HG03135 (cell line): ENCODE data around the gene GSTK1.

Source experiments
- ATAC-seq: cut with Tn5 transposase; IDR thresholded peaks from one replicate; pipeline ENCODE4 v1.9.1; 2021; ENCODE audit warnings: mild to moderate bottlenecking, moderate library complexity; ENCODE audit not compliant: unreplicated experiment

Gene GSTK1

GRCh38 chr7:143290293-143290692, 27.1 kb downstream of the GSTK1 start:
- ATAC-seq: no peak

DNA sequence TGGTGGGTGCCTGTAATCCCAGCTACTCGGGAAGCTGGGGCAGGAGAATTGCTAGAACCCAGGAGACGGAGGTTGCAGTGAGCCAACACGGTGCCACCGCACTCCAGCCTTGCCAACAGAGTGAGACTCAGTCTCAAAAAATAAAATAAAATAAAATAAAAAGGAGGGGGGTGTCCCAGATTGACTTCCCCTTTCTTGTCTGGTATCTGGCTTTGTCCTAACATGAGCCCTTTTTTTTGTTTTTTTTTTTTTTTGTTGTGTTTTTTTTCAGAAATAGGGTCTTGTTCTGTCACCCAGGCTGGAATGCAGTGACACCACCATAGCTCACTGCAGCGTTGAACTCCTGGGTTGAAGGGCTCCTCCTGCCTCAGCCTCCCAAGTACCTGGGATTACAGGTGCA, 29.6 kb downstream of the GSTK1 start:
- no peak for ATAC-seq

- no peak for ATAC-seq
Observed at GRCh38 chr7:143295870-143296269, 32.6 kb downstream of the GSTK1 start.

DNA sequence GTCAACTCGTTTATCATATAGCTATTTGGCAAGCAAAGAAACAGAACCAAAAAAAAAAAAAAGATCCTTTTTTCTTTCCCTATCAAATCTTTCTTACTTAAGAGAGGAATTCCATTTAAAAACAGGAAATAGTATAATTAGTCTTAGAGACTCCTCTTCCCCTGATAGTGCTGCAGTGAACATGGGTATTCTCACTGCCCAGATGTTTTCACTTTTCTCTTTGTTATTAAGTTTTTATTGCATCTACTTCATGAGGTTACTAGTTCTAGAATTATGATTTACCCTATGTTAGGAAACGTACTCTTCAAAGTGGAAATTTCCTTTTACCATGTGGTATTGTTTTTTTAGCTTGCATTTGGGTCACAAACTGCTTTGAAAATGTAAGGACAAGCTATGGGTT, 33.4 kb downstream of the GSTK1 start:
- no peak for ATAC-seq

DNA sequence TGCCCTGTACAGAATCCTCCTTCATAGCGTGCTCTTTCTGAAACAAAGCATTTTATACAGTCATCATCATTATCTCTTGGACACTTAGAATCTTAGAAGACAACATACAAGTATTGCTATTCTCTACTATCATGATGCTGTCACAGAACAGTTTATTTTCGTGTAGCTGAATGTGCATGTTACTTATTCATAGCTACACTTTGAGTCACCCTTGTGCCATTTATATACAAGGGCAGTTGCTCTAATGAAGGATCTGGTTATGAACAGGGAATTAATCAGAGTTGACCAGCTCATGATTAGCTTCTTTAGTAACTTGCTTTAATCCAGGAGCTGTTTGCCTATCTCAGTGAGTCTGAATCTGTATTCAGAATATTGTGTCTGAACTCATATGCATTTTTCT, 36.1 kb downstream of the GSTK1 start:
- ATAC-seq: no peak

GRCh38 chr7:143299840-143300239, 36.6 kb downstream of the GSTK1 start:
- no peak for ATAC-seq

DNA sequence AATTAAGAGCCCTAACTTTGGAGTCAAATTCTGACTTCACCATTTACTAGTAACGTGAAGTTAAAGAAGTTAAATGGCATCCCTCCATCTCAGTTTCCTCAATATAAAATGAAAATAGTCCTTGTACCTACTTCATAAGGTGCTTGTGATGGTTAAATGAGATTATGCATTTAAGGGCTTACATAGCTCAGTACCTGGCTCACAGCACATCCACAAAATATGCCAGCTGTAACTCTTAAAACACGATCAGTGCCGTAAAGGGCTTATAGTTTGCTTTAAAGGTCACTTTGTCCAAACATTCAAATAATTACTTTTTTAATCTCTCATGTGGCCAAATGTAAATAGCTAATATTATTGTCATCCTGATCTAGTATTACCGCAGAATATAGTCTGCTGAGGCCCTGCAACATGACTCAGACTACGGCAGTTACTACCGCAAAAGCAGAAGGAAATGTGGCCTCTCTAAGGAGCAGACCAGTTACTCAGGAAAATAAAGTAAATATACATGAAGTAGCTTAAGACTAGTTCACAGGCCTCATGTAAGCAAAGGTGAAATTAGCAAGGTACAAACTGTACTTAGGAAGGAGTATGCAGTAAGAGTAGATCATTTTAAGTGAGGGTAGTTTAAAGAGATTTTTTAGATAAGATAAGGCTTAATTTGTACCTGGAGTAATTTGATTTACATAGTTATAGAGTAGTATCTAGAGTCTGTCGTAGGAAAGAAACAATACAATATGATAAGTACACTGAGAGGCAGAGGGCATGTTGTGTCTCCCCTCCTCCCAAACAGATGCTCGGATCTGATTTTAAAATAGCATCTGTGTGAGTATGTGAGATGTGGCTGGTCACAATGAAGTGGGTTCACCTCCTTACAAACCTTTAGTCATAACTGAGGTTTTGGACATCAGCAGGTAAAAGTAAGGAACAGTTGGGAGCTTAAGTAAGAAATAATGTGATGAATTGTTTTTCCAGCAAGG, 38.0 kb downstream of the GSTK1 start:
- no peak for ATAC-seq

- no peak for ATAC-seq
Observed at GRCh38 chr7:143303733-143304132, 40.5 kb downstream of the GSTK1 start.

- no peak for ATAC-seq
Observed at GRCh38 chr7:143304938-143305337, 41.7 kb downstream of the GSTK1 start.

DNA sequence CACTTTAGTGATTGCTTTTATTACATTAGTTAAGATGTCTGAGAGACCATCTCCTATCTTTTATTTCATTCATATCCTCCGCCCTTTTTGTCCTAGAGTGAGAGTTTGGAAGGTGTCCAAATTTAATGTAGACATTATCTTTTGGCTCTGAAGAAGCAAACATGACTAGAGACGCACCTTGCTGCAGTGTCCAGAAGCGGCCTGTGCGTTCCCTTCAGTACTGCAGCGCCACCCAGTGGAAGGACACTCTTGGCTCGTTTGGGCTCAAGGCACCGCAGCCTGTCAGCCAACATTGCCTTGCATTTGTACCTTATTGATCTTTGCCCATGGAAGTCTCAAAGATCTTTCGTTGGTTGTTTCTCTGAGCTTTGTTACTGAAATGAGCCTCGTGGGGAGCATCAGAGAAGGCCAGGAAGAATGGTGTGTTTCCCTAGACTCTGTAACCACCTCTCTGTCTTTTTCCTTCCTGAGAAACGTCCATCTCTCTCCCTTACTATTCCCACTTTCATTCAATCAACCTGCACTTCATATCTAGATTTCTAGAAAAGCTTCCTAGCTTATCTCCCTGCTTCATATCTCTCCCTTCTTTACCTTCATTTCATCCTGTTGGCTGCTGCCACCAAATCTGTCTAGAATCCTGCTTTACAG, 42.3 kb downstream of the GSTK1 start:
- no peak for ATAC-seq

GRCh38 chr7:143308632-143309031, 45.4 kb downstream of the GSTK1 start:
- ATAC-seq: no peak

GRCh38 chr7:143314127-143314526, 50.9 kb downstream of the GSTK1 start:
- ATAC-seq: no peak

DNA sequence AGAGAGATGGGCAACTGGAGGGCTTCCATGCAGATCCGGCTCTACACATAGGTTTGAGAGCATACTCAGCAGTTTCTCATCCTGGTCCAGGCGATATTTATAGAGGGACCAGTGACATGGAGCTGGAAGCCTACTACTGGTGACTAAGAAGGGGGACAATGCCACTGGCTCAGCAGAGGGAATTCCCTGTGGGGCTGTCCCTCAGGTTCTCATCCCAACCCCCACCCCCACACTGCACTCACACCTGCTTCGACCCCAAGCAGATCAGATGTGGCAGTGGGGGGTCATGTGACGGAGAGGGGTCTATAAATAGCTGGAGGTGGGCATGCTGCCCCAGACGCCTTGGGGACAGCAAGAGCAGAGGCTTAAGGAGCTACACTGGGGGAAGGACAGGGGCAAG, 52.5 kb downstream of the GSTK1 start, which contains the start of gene CLCN1:
Gene CLCN1, plus strand, starts transcription at position 336 of the 400 bp plus-strand sequence. CDS start 102 bp downstream, outside the sequence.
- no peak for ATAC-seq

GRCh38 chr7:143316492-143316891, 53.3 kb downstream of the GSTK1 start:
- no peak for ATAC-seq

- ATAC-seq: no peak
Observed at GRCh38 chr7:143318661-143319060, 55.4 kb downstream of the GSTK1 start.
